GM12873 (cell line): ENCODE results near the gene DPH6.
A peak's percentile ranks its signal among the peaks of the same experiment; 100 is the strongest.

ENCODE experiments used
- CTCF ChIP-seq: IDR thresholded peaks from 2 replicates; pipeline ENCODE4 v1.5.1; 2012; ENCODE audit warnings: low read depth, mild to moderate bottlenecking, moderate library complexity, low read length, control low read depth; ENCODE audit not compliant: insufficient read depth; ENCODE audit errors: missing control alignments

Gene DPH6

GRCh38 chr15:35519541-35520149, 26.3 kb downstream of the DPH6 start:
- peak; percentile 50 for TF ChIP-seq CTCF

- no peak for TF ChIP-seq CTCF
These were observed 26.9 kb downstream of the DPH6 start for GRCh38 chr15:35519052-35519451.

GRCh38 chr15:35514759-35515158, 31.2 kb downstream of the DPH6 start:
- TF ChIP-seq CTCF, result no peak

GRCh38 chr15:35507932-35508638, 37.9 kb downstream of the DPH6 start:
- no peak for TF ChIP-seq CTCF

GRCh38 chr15:35506272-35506870, 39.6 kb downstream of the DPH6 start:
- no peak for TF ChIP-seq CTCF

GRCh38 chr15:35505809-35506208, 40.2 kb downstream of the DPH6 start:
- TF ChIP-seq CTCF, result no peak

GRCh38 chr15:35505141-35505540, 40.8 kb downstream of the DPH6 start:
- no peak for TF ChIP-seq CTCF
